Peyer's patch (tissue), 4 donors: ENCODE data around the gene ITGB5. TPM values are rescaled to one million over a fixed set of nuclear protein-coding genes. Genes with fewer than 3 reads are reported as not detected.

Source experiments
- DNase-seq, 3 donors: peaks; one replicate each; pipeline ENCODE4 v3.0.0-alpha.2; 2017 to 2019
- H3K27ac ChIP-seq, 4 donors: fragments of 200-600 bp; sonication (generic); one replicate each; pipeline ENCODE4 v1.5.1; 2016 to 2019
- H3K27me3 ChIP-seq, 2 donors: fragments of 200-600 bp; sonication (generic); one replicate each; pipeline ENCODE4 v1.5.1; 2019
- H3K36me3 ChIP-seq, 3 donors: fragments of 200-600 bp; sonication (generic); one replicate each; pipeline ENCODE4 v1.5.1; 2016 to 2019
- H3K4me1 ChIP-seq, 4 donors: fragments of 200-600 bp; sonication (generic); one replicate each; pipeline ENCODE4 v1.5.1; 2016 to 2019
- H3K4me3 ChIP-seq, 4 donors: fragments of 200-600 bp; sonication (generic); 1 replicate in 3 of 4; 2 replicates in 1 of 4; pipeline ENCODE4 v1.5.1; 2016 to 2019; ENCODE audit warnings: mild to moderate bottlenecking in 1 of 4
- H3K9me3 ChIP-seq, 4 donors: fragments of 200-600 bp; sonication (generic); one replicate each; pipeline ENCODE4 v1.5.1; 2016 to 2019; ENCODE audit warnings: mild to moderate bottlenecking in 1 of 4
- CTCF ChIP-seq, 6 experiments: fragments of 450-650 bp in 4 of 6; fragments of 200-600 bp in 2 of 6; sonication (generic) in 1 of 6; IDR thresholded peaks; one replicate each; pipeline ENCODE4 v1.5.1; 2017 to 2019; ENCODE audit warnings: antibody characterized with exemption in 6 of 6, mild to moderate bottlenecking in 3 of 6, moderate library complexity in 1 of 6
- POLR2A ChIP-seq, 2 donors: fragments of 450-650 bp; IDR thresholded peaks; one replicate each; pipeline ENCODE4 v1.5.1; 2017; ENCODE audit warnings: antibody characterized with exemption in 2 of 2, mild to moderate bottlenecking in 2 of 2, moderate library complexity in 2 of 2
- total RNA-seq, 4 donors: library from RNA; depleted of rRNA; stranded (reverse); fragments of >200 nt; gene quantifications; one replicate each; pipeline ENCODE4 v1.1.0, GENCODE V29; 2016

ITGB5 gene
- total RNA-seq, 4 donors from 2014 or later, result 79.5 to 143 (median 132) TPM

DNA sequence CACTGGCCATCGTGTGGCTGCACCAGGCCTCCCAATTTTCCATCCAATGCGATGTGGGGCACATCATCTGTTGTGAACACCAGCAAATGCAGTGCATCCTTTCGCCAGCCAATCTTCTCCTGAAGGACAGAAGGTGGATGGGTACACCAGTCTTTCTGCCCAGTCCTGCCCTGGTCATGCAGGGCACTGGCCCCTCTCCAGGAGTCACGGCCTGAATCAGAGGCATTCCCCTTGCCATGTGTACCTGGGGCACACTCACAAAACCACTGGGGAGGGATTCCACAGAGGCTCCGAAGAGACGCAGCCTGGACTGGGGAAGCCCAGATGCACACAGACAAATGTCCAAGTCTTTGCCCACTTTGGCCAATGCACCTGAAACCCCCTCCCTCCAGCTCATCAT is 65.8 kb downstream of the ITGB5 start:
- no peaks in the 10 kb centered on the region for H3K27me3 ChIP-seq
- no peak overlapping the region for H3K27ac ChIP-seq
- H3K36me3 ChIP-seq, result peaks cover 0 to 14% (median 0%) of the 10 kb centered on the region in 3 donors
- no peaks in the 10 kb centered on the region for H3K9me3 ChIP-seq
- H3K4me1 ChIP-seq, result peaks cover 0 to 8% (median 0%) of the 10 kb centered on the region in 4 donors
- peak in 1 of 3 donors; percentile 25 for DNase-seq
- no peak for TF ChIP-seq CTCF (IDR thresholded peaks at IDR 0.05)
- no peak for TF ChIP-seq POLR2A (IDR thresholded peaks at IDR 0.05)
- no peak overlapping the region for H3K4me3 ChIP-seq

GRCh38 chr3:124818398-124819091 is 68.6 kb downstream of the ITGB5 start:
- Histone ChIP-seq H3K4me1 (peaks cover 0 to 20% (median 0%) of the 10 kb centered on the region in 4 donors), H3K36me3 (peaks cover 0 to 20% (median 0%) of the 10 kb centered on the region in 3 donors), H3K27ac (no peak overlapping the region), H3K27me3 (no peaks in the 10 kb centered on the region), H3K4me3 (no peak overlapping the region), H3K9me3 (no peaks in the 10 kb centered on the region)
- TF ChIP-seq POLR2A (IDR thresholded peaks at IDR 0.05) (no peak), CTCF (IDR thresholded peaks at IDR 0.05) (no peak)
- peak in 1 of 3 donors; percentile 55 for DNase-seq

- no peak for TF ChIP-seq POLR2A (IDR thresholded peaks at IDR 0.05)
- no peak for TF ChIP-seq CTCF (IDR thresholded peaks at IDR 0.05)
- Histone ChIP-seq H3K27ac (no peak overlapping the region), H3K9me3 (no peaks in the 10 kb centered on the region), H3K4me1 (peaks cover 0 to 33% (median 3%) of the 10 kb centered on the region in 4 donors), H3K27me3 (no peaks in the 10 kb centered on the region), H3K4me3 (no peak overlapping the region), H3K36me3 (peaks cover 0 to 20% (median 0%) of the 10 kb centered on the region in 3 donors)
- peak in 1 of 3 donors; percentile 12 for DNase-seq
These were observed 70.1 kb downstream of the ITGB5 start for GRCh38 chr3:124817079-124817478.

DNA sequence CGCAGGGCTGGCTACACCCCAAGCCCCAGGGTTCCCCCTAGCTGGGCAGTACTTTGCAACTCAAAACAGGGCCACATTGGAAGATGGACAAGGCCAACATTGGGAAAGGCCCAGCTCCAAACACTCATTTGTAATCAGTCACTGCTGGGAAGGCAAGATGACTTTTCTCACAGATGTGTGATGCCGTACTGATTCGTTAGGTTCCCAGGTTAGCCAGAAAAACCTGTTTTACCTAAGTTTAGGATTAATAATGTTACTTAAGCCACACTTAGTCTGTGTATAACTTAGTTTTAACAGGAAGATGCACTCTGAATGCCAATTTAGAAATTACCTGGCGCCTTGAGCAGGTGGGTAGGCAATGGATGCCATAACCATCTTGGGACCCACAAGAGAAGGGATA is 71.0 kb downstream of the ITGB5 start:
- Histone ChIP-seq H3K27ac (no peak overlapping the region), H3K9me3 (no peaks in the 10 kb centered on the region), H3K36me3 (peaks cover 0 to 20% (median 0%) of the 10 kb centered on the region in 3 donors), H3K4me3 (no peak overlapping the region), H3K27me3 (no peaks in the 10 kb centered on the region), H3K4me1 (peaks cover 0 to 42% (median 3%) of the 10 kb centered on the region in 4 donors)
- no peak for DNase-seq
- no peak for TF ChIP-seq POLR2A (IDR thresholded peaks at IDR 0.05)
- no peak for TF ChIP-seq CTCF (IDR thresholded peaks at IDR 0.05)

- DNase-seq, result no peak
- TF ChIP-seq POLR2A (IDR thresholded peaks at IDR 0.05) (no peak), CTCF (IDR thresholded peaks at IDR 0.05) (no peak)
- Histone ChIP-seq H3K9me3 (no peaks in the 10 kb centered on the region), H3K36me3 (peaks cover 0 to 20% (median 0%) of the 10 kb centered on the region in 3 donors), H3K4me3 (no peak overlapping the region), H3K4me1 (peaks cover 0 to 46% (median 3%) of the 10 kb centered on the region in 4 donors), H3K27ac (peak overlapping the region in 1 of 4 donors; percentile 85), H3K27me3 (no peaks in the 10 kb centered on the region)
These were observed 71.4 kb downstream of the ITGB5 start for GRCh38 chr3:124815781-124816180.
